HEK293 (cell line): Measurements from ENCODE around the gene SLC6A9.

ENCODE experiments used
- ZBTB21 ChIP-seq: fragments of 450-650 bp; formaldehyde crosslinking; IDR thresholded peaks from 2 replicates; pipeline ENCODE4 v1.5.1; 2017; ENCODE audit warnings: missing biosample characterization, missing genetic modification characterization
- ZNF10 ChIP-seq: fragments of 450-650 bp; formaldehyde crosslinking; IDR thresholded peaks from 2 replicates; pipeline ENCODE4 v1.5.1; 2017; ENCODE audit warnings: missing biosample characterization, missing genetic modification characterization
- ZNF274 ChIP-seq, 2 experiments: fragments of 200-500 bp in 1 of 2; fragments of 450-650 bp in 1 of 2; sonication (Bioruptor generic) in 1 of 2; formaldehyde crosslinking in 1 of 2; IDR thresholded peaks; 2 replicates each; pipeline versions ENCODE4 v1.5.1 to v1.6.1; 2014 to 2016; ENCODE audit warnings: borderline replicate concordance in 1 of 2, inconsistent platforms in 1 of 2, low read length in 1 of 2, missing biosample characterization in 1 of 2, missing genetic modification characterization in 1 of 2
- ZNF776 ChIP-seq: fragments of 450-650 bp; formaldehyde crosslinking; IDR thresholded peaks from 2 replicates; pipeline ENCODE4 v1.5.0; 2017; ENCODE audit warnings: missing biosample characterization, missing genetic modification characterization, borderline replicate concordance
- ZNF777 ChIP-seq: fragments of 450-650 bp; formaldehyde crosslinking; IDR thresholded peaks from 2 replicates; pipeline ENCODE4 v1.5.1; 2017; ENCODE audit warnings: missing biosample characterization, missing genetic modification characterization, borderline replicate concordance
- TF ChIP-seq, protein P1 (sequence below): fragments of 450-650 bp; formaldehyde crosslinking; IDR thresholded peaks from 2 replicates; pipeline ENCODE4 v1.5.1; 2016; ENCODE audit warnings: missing biosample characterization, missing genetic modification characterization

DNA sequence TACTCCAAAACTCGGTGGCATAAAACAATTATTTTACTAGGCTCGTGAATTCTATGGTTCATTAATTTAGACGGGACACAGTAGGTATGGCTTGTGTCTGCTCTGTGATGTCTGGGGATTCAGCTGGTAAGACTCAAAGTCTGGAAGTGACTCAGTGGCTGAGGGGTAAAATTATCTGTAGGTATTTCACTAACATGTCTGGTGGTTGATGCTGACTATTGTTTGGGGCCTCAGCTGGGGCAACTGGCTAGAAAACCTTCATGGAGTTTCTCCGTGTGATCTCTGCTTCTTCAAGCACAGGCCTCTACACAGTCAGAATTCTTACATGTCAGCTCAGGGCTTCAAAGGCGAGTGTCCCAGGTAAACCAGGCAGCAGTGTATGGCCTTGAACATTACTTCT is 46.2 kb upstream of the SLC6A9 start:
- TF ChIP-seq ZNF10 (tag by site-specific recombination) = no peak
- TF ChIP-seq, protein P1, sequence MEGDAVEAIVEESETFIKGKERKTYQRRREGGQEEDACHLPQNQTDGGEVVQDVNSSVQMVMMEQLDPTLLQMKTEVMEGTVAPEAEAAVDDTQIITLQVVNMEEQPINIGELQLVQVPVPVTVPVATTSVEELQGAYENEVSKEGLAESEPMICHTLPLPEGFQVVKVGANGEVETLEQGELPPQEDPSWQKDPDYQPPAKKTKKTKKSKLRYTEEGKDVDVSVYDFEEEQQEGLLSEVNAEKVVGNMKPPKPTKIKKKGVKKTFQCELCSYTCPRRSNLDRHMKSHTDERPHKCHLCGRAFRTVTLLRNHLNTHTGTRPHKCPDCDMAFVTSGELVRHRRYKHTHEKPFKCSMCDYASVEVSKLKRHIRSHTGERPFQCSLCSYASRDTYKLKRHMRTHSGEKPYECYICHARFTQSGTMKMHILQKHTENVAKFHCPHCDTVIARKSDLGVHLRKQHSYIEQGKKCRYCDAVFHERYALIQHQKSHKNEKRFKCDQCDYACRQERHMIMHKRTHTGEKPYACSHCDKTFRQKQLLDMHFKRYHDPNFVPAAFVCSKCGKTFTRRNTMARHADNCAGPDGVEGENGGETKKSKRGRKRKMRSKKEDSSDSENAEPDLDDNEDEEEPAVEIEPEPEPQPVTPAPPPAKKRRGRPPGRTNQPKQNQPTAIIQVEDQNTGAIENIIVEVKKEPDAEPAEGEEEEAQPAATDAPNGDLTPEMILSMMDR (tag by site-specific recombination) = no peak
- TF ChIP-seq ZNF274 (IDR thresholded peaks at IDR 0.05; ENCODE audit: low read length) = no peak
- no peak for TF ChIP-seq ZNF274 (tag by site-specific recombination; IDR thresholded peaks at IDR 0.05; ENCODE audit: borderline replicate concordance)
- TF ChIP-seq ZBTB21 (tag by site-specific recombination) = no peak
- no peak for TF ChIP-seq ZNF777
- TF ChIP-seq ZNF776 (tag by site-specific recombination) = no peak
